HG02678 (cell line): ENCODE data around the gene OSCP1.

ENCODE experiments used
- ATAC-seq: cut with Tn5 transposase; IDR thresholded peaks from one replicate; pipeline ENCODE4 v1.9.1; 2021; ENCODE audit warnings: mild to moderate bottlenecking, moderate library complexity; ENCODE audit not compliant: unreplicated experiment

The OSCP1 gene

DNA sequence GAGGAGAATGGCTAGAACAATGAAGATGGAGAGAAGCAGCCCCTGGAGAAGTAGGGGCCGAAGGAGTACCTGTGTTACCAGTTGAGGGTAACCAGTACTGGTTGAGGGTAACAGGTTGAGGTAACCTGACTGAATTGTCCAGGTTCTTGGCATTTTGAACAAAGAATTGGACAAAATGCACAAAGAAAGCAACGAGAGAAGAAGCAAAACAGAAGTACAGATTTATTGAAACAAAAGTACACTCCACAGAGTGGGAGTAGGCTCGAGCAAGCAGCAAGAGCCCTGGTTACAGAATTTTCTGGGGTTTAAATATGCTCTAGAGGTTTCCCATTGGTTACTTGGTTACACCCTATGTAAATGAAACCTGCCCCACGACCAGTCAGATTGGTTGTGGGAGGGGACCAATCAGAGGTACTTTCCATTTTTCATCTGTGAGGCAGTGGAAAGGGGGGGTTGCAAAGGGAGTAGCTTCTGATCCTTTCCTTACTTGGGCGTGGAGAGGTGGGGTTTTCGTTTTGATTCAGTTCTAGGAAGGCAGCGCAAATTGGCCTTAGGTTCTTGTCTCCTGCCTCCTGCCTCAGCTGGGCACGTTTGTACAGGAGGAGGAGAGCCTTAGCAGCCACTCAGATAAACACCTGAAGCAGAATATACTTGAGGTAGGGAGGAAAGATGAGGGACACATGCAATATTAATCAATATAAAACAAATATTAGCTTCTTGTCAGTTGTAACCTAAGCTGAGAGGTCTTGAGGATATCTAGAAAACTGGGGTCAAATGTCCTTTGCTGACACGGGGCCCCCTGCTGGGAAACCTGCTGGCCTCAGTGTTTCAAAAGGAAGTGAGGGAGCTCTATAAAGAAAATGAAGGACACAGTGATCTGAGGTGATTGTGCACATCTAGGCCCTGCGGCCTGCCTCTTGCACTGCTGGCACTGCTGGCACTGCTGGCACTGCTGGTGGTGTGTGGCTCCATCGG, 38.3 kb downstream of the OSCP1 start:
- ATAC-seq = no peak

DNA sequence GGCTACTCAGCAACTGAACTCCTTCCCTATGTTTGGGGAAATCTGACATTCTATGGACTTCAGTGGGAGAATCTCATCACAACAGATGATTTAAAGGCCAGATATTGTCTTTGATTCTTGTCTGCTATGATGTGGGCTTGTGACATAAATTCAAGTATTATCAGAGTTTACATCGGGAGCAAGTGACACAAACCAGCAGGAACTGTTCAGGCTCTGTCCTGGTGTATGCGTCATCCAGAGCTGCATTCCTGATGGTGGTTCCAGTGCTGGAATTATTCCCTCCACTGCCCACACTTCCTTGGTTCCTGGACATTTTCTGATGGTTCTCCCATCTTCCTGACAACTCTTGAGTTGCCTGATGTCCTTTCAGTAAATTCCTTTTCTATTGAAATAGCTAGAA, 41.8 kb downstream of the OSCP1 start:
- no peak for ATAC-seq

DNA sequence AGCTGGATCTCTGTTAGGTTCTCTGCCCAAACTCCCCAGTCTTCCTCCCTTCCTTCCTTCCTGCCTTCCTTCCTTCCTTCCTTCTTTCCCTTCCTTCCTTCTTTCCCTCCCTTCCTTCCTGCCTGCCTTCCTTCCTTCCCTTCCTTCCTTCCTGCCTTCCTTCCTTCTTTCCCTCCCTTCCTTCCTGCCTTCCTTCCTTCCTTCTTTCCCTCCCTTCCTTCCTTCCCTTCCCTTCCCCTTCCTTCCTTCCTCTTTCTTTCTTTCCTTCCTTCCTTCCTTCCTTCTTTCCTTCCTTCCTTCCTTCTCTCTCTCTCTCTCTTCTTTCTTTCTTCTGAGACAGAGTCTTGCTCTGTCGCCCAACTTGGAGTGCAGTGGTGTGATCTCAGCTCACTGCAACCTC, 43.8 kb downstream of the OSCP1 start:
- no peak for ATAC-seq

DNA sequence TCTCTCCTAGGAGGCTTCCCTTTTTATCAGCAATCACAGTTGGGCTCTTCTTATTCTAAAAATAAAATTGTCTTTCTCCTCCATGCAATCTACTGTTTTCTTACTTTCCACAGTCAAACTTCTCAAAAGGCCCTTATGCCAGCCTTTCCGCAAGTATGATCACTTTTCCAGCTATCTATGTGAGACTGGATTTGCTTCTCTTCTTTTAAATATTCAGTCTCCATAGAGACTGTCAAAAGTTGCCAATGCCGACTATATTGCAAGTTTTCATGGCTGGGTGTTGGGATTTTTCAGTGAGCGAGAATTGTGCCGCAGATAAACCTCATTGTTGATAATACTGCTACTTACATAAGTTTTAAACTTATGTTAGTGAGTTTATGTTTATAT, 47.8 kb downstream of the OSCP1 start:
- no peak for ATAC-seq

DNA sequence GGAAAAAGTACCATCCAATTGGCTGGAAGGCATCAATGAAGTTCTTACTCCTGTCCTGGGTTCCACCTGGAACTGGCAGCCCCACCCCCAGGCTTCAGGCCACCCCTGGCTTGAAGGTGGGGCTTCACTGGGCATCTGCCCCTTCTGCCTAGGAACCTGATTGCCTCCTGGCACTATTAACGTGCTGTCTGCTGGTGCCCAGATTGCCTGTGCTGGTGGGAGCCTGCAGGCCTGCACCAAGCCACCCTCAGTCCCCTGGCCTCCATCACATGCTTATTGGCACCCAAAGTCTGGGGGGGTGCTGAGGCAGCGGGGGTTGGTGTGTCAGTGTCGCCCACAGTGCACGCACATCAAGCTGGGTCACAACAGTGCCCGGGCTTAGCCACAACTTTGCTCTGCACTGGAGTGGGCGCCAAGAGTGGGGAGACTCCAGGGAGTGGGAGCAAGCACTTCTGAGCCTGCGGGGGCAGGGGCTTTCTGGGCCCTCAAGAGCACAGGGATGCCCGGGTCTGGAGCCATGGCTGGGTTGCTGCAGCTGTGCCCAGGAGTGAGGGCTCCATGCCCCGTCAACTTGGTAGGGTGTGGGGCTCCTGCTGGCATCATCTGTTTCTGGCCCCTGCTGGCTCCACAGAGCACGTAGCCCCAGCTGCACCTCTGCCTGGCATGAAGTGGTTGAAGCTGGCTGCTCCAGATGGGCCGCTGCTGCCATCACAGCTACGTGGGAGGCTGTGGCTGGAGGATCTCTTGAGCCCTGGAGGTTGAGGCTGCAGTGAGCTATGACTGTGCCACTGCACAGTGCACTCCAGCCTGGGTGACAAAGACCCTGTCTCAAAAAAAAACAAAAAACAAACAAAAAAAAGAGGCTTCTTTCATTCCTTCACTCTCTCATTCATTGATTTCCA, 48.4 kb downstream of the OSCP1 start:
- ATAC-seq = no peak

GRCh38 chr1:36400825-36401601, 49.2 kb downstream of the OSCP1 start:
- peak; percentile 64 for ATAC-seq

DNA sequence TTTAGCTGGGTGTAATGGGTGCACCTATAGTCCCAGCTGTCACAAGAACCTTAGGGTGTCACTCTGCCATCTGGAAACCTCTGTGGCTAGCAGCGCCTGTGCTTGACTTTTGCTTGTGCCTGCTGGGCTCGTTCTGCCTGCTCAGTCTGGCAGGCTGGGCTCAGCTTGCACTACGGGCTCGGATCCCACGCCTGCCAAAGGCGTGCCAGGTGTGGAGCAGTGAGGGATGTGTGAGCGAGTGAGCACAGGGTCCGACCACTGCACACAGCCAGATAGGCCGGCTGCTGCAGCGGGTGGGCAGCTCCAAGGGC, 49.8 kb downstream of the OSCP1 start:
- ATAC-seq = no peak

DNA sequence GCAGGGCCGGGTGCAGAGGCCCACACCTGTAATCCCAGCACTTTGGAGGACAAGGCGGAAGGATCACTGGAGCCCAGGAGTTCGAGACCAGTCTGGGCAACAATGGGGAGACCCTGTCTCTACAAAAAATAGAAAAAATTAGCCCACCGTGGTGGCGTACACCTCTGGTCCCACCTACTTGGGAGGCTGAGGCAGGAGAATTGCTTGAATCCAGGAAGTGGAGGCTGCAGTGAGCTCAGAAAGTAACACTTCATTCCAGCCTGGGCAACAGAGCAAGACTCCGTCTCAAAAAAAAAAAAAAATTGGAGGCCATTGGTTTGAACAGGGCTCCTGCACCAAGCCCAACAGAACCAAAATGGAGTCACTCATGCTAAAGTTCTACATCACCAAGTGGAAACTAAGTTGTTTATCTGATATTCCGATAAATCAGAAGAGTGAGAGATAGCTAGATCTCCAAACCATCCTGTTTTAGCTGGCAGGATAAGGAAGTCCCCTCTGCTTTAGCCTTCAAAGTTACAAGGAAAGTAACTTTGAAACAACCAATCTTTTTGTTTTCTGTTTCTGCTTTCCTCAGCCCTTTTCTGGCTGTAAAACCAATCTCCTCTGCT, 51.8 kb downstream of the OSCP1 start:
- ATAC-seq = no peak

DNA sequence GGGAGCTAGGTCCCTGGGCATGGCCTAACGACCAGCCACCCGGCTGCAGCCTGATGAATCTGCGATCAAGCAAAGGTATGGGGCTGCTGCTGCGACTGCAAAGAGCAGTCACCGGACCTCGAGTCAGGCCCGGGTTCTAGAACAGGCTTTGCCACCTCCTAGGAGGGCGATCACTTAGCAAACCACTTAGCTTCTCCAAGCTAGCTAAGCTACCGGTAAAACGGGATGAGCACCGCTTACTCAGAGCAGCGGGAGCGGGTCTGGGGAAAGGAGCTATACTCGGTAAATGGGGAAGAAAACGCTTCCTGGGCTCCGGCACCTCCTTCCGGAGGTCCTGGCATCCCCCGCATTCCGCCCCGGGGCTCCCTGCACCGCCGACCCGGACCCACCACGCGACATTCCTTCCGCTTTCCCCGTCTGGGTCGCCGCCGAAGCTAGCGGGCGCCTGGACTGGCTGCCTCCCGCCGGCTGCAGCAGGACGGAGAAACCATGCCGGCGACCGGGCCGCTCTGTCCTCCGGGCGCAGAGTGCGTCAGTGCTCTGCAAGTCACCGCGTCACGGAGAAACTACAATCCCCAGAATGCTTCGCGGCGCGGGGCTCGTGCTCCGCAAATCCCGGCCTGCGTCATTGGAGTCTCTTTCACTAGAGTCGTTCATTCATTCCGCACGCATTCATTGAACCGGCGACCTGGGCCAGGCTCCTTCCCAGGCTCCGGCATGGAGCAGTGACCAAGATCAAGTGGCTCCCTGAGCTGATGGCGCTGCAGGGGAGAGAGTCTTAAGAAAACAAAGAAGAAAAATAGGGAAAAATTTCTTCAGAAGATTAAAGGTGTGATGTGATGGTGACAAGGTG, 52.6 kb downstream of the OSCP1 start, which contains the start of gene LSM10:
Gene LSM10, minus strand, starts transcription at position 531 of the 853 bp plus-strand sequence. CDS start 3,779 bp downstream, outside the sequence.
- ATAC-seq = peak; percentile 73

GRCh38 chr1:36397083-36397377, 53.2 kb downstream of the OSCP1 start:
- ATAC-seq = peak; percentile 31

GRCh38 chr1:36396359-36396758, 53.9 kb downstream of the OSCP1 start:
- ATAC-seq = no peak

- no peak for ATAC-seq
These were observed 56.6 kb downstream of the OSCP1 start for GRCh38 chr1:36393686-36394085.

DNA sequence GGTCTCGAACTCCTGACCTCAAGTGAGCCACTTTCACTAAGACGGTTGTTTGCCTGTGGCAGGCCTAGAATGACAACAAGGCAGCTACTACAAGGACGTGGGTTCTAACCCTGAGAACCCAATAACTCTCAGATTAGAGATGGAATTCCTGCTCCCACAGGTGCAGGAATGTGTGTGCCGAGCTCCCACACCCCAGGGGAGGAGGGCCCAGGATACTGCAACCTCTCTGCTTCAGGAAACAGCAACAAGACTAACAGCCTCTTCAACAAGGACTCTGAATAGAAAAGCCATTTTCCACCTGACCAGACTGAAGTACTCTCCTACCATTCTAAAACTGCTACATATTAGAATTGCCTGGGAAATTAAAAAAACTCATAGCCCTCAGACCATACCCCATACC, 57.4 kb downstream of the OSCP1 start:
- ATAC-seq = no peak

GRCh38 chr1:36391271-36391670, 59.0 kb downstream of the OSCP1 start:
- no peak for ATAC-seq

GRCh38 chr1:36390411-36390810, 59.8 kb downstream of the OSCP1 start:
- no peak for ATAC-seq

GRCh38 chr1:36389999-36390398, 60.3 kb downstream of the OSCP1 start:
- no peak for ATAC-seq

DNA sequence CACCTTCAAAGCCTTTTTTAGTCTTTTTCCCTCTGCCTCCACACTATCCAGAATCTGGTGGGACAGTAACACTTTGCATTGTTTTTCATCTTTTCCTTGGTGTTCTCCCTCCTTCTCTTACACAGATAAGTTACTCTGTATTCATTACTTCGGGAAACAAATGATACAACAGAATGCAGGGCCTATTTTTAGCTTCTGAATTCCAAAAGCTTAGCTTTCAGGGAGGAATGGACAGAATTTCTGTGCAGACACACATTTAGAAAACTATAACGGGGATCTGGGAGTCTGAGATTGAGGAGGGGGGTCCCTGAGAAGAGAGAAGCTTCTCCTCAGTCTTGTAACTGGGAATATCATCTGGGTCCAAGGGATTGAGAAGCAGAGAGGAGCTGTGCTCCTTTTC, 61.0 kb downstream of the OSCP1 start:
- ATAC-seq = no peak

DNA sequence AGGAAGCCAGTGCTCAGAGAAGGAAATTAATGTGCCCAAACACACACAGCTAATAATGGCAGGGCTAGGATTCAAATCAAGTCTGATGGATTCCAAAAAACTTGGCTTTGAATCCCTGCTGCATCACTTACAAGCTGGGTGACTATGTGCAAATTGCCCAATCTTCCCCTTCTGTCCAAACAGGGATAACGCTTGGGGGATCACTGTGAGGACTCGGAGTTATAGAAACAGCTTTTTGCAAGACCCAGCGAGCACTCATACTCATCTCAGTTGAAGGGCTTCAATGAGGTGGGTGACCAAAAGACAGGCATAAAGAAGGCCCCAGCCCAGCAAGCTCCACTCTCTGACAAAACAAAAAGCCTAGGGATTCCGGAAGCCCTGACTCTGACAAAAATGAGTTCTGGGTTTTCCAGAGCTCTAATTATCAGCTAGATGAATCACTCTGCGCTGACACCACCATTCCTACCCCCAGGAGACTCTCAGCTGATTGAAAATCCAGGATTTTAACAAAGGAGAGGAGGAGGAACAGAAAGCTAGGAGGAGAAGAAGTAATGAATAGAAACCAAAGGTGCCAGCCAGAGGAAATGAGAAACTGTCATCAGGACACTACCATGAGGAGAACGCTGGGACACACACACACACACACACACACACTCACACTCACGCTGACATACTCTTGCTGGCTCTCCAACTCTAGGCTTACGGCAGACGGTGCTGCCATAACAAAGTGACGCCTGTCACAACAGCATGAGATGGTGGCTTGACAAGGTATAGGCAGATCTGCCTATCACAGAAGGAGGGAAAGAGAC, 62.9 kb downstream of the OSCP1 start:
- no peak for ATAC-seq
